Fibroblast of skin of left quadriceps (primary cell): ENCODE data around the gene LHFPL3.

Experiments
- DNase-seq, 2 experiments: peaks; one replicate each; pipeline ENCODE4 v3.0.0-alpha.2; 2013; ENCODE audit warnings: low read depth in 2 of 2

Gene LHFPL3

DNA sequence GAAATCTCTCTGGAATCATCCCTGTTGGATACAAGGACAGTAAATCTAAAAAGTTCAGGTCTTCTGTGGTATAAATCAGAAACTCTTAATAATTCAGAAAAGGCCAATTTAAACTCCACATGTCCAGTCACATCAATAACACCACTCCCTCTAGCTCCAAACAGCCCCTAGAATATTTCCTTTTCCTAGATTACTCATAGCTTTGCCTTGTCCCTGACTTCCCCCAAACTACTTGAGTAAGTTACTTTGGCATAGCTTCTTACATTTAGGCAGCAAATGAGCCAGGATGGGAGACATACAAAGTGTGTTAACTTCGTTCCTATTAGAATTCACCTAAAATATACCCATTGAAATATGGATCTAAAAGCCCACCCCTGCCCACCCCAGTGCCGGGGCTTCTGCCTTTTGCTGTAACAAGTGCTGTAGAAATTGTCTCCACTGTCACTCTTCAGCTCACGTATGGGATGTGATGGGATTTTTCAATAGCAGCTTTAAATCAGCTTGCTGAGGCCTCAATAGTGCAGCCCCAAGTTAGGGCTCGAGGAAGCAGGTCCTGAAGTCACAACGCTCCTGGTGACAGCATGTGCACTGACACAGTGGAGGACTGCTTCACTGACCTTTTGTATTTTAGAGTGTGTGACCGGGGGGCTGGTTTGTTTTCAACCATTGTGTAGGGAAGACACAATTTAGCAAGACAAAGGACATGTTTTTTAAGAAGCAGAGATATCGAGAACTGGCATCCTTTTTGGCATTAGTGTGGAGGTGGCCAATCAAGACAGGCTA is 467.4 kb downstream of the LHFPL3 start:
- no peak for DNase-seq

DNA sequence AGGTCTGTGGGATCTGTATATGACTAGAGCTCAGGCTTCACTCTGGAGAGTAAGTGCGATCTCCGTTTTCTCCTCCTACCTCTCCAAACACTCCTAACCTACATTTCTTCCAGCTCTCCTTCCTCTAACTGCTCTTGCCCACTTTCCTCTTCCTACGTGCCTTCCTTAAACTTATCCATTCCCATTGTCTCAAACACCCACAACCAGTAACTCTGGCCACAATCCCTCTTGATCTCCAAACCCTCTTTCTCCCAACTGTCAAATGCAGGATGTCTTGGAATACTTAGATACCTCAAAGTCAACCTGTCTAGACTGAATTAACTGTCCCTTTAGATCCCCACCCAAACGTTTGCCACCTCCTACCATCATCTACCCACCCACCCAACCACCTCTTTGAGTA is 471.9 kb downstream of the LHFPL3 start:
- DNase-seq, result no peak

DNA sequence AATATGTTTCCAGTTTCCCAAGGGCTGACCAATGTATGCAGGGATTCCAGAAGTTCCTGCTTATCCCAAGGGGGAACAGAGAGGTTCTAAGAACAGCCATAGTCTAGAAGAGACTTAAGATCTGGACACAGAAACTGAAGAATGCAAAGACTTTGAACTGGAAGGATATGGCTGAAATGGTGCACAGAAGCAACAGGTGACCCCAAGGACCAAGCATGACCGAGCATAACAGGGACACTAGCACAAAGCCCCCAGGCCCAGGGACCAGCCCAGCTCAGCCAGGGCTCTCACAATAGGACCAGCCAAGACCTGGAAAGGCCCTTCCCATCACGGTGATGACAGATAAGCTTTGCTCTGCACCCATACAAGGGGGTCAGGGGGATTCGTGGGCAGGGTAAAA is 472.6 kb downstream of the LHFPL3 start:
- DNase-seq, result no peak

DNA sequence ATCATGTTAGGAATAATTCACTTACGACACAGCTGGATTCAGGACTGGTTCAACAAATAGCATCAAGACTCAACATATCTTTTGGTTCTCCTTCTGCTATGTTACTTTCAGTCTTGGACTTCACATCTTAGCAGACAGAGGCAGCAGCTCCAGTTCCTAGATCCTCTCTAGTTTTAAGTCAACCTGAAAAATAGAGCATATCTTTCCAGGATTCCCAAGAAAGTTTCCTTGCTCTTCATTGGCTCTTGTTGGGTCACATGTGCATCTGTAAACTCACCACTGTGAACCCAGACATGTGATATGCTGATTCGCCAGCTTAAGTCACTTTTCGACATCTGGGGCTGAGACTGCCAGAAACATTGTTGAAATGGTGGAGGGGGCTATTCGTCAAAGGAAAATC is 475.5 kb downstream of the LHFPL3 start:
- DNase-seq, result no peak

DNA sequence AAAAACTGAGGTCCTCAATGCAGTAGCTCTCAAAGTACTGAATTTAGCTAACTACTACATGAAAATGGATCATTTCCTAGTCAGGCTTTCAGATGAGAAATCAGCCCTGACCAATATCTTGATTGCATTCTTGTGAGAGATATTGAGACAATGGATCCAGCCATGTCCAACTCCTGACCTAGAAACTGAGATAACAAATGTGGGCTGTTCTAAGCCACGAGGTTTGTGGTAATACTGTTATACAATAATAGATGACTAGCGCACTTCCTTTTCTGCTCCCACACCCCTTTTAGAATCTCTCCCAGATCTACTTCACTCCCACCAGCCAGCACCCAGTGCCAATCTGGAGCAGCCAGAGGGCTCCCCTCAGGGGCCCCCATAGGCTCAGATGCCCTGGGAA is 476.3 kb downstream of the LHFPL3 start:
- no peak for DNase-seq

DNA sequence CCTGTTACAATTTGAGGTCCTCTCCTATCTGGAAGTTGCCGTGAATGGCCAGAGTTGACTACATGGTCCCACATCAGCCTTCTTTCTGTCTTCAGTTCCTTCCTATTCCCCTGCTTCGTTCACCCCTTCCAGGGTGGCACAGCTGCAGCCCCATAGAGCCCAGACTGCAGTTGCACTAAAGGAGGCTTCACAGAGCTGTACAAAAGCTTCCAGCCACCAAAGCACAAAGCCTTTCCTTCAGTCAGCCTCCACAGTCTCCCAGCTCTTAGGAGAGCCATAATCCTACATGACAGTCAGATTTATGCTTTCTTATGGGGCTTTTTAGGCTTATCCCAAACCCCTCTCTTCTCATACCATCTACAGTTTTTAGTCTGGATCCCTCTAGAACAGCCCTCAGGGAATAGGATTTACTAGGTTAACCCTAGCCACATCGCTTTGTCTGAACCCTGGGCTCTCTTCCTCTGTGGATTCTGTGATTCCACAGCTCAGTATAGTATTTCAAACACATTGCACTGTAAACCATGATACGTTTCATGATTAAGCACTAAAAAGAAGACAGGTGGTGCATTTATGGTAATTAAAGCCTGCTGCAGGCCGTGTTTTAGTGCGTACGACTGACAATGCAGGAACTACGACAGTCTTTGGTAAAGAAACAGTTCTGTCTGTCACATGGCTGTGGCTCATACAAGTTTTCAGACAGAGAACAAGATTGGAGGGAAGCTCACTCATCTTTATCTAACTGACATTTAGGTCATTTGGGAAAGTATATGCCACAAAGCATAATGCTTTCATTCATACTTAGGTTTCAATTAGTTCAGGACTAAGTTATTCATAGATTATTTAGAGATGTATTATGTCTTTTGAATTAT is 477.3 kb downstream of the LHFPL3 start:
- no peak for DNase-seq

DNA sequence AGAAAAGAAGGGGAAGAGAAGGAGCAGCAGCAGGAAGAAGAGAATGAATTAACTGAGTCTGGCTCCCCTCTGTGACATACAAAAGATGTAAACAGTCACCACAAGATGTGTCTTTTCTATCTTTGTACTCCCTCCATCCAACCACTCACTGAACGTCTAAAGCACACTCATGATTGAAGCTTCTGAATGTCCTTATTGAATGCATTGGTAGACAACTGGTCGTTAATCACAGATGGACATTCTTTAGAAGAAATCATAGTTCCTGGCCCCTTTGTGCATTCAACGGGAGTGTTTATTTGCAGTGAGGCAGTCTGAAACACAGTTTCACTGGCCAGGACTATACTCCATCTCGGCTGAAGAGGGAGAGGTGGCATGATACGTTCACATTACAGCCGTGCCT is 479.3 kb downstream of the LHFPL3 start:
- no peak for DNase-seq

DNA sequence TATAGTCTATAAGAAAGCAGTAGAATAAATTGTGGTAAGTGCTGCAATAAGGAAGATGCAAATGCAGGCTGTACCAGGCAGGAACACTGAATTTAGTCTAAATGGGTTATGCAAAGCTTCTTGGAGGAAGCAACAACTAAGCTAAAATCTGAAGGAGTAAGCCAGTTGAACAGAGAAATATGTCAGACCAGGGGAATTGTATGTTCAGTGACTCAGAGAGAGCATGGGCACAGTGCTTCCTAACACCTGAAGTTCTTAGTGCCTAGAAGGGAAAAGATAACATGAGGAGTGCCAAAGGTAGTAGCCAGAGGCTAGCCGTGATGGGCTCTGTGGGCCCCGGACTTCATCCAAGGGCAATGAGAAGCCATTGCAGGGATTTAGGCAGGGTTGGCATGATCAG is 481.5 kb downstream of the LHFPL3 start:
- DNase-seq, result no peak

DNA sequence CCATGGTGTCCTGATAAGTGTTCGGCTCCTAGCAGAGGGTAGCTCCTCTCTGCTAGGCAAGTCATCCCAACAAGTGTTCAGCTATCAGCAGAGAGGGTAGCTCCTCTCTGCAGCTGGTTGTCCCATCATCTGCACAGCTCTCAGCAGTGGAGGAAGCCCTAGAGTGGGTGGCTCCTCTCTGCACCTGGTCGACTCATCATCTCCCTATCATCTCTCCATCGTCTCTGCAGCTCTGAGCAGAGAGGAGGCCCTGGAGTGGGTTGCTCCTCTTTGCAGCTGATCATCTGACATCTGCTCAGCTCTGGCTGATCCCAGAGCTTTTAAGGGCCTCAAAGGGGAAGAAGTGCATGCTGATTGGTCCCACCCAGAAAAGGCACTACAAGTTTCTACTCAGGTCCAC is 485.7 kb downstream of the LHFPL3 start:
- DNase-seq, result no peak

DNA sequence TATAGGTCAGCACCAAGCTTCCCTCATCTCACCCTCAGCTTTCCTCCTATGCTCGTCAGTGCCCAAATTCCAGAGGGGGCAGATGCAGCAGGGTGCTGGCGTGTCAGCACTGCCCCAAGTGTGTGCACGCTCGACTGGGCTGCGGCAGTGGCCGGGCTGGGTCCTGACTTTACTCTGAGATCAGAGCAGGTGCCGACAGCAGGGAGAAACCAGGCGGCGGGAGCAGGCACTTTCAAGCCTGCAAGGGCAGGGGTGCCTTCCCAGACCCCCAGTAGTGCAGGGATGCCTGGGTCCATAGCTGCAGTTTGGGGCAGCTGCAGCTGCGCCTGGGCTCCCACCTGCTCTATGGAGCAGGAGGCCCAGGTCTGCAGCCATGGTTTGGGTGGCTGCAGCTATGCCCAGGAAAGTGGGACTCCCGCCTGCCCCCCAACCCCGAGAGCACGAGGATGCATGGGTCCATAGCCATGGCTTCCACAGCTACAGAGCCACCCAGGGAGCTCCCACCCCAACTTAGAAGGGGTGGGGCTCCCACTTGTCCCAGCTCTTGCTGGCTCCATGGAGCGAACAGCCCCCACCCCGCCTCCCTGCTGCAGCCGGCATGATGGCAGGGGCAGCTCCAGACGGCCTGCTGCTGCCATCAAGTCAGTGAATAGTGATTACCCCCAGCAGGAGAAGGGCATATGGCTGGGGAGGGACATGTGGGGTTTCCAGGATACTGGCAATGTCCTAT is 486.4 kb downstream of the LHFPL3 start:
- DNase-seq, result no peak

DNA sequence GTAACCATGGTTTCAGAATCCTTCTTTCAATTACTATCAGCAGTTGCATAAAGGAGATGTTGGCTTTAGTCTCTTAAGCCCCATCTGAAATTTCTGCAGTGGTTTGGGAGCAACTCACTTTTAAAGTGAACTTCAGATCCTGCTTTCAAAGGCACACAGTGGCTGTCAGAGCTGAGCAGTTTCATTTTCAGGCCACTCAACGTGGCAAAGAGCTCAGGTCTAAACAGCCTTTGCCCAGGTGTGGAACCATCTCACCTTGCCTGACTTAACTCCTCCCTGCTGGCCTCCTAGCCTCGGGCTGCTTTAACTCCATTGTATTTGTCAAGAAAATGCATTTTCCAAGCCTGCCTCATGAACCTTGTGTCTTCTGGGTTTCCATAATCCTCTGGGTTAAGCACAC is 488.1 kb downstream of the LHFPL3 start:
- no peak for DNase-seq

DNA sequence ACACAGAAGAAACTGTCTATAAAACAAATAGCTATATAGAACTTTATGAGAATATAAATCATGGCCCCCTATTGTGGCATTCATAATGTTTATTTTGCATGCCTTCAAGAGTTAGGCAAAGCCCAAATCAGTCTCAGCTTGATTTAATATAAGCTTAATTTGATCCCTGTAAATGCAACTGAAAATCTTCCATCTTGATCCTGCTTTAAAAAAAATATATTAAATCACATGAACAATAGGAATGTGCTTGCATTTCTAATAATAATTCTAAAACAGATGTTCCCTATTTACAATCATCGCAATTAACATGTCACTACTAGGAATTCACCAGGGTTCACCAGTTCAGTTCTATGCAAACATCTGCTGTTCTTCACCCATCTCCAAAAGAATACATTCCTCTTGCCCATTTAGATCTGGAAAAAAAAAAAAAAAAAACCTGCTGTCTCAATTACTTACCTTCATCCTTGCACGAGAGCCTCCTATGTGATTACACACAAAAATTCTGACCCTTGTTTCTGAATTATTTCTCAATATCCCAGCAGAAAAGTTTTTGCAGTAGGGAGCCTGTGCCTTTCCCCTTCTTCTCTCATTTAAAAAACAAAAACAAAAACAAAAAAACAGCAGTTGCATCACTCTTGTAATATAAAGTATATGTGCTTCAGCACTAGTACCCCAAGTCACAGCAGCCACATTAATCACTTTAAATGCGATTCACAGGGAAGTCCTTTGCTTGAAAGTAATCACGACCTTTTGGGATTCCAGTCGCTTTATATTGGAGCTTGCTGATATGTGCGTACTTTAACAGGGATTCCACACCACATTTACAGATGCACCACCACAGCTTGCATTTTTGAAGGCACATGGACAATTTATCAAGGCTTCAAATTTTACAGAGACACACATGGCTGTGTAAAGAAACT is 490.8 kb downstream of the LHFPL3 start:
- DNase-seq, result no peak

DNA sequence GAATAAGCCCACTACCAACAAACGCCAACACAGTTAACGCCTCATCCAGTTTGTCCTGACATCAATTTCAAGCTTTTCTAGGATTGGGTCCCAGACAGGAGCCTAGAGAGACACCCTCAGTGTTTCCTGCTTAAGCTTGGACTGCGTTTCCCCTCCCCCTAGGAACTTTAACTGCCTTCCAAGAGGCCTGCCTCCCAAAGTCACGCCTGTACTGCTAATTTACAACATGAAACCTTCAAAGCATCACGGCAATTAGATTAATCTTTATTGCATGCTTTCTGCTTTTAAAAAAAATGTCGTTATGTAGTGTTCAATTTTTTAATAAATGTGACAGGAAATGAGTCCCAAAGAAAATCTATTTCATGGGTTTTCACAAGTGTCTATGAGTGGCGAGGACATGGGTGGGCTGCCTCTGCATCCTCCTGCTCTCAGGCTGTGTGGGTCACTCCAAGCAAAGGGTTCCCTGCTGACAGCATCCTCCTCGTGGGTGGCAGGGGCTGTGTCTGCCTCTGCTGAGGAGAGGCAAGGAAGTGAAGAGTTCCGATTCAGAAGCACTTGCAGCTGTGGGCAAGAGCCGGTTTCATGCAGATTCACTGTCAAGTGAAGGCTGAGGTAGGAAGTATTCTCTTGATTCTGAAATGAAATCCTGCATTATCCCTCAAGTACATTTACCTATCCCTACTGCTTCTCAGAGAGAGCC is 492.6 kb downstream of the LHFPL3 start:
- no peak for DNase-seq

DNA sequence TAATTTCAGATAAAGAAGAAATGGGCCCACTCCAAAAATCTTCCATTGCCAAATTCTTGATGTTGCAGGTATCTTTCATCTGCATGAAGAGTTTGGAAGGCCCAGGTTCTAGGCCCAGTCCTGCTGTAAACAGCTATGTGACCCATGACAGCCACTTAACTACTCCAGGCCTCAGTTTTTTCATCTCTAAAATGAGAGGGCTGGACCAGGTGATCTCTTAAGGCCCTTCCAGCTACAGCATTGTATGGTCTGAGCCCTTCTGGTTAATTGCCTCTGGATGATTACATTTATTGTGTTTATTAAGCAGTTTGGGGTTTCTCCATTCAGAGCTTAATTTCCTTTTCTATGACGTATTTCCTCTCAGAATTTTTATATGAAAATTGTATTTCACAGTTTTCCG is 494.8 kb downstream of the LHFPL3 start:
- DNase-seq, result no peak

DNA sequence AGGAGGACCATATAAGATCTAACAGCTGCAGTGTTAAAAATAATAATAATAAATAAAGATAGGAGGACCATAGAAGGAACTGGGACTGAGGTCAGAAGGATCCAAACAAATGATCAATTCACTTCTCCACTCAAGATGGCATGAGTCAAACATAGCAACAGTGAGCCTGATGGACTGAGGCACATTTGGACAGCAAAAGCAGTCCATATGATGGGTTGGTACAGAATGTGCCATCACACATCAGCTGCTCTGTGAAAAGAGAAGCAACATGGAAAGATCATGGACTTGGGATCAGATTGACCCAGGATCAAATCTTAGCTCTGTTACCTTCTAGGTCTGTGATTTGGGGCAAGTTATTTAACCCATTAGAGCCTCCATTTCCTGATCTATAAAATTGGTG is 496.7 kb downstream of the LHFPL3 start:
- no peak for DNase-seq

DNA sequence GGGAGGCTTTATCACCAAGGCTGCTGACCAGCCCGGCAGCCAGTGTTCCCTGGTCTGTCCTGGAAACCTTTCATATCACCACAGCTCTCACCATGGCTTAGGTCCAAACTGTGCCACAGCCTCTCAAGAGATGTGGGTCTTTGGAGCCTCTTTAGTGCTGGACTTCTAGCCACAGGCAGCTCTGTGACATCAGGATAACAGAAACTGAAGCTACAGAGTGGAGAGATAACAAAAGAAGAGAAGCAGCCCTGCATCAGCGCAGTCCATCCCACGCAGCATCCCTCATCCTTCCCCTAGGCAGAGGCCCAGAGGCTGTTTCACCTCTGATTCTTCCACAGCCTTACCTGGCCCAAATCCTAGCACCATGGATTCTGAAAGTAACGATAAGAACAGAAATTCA is 497.7 kb downstream of the LHFPL3 start:
- DNase-seq, result no peak

DNA sequence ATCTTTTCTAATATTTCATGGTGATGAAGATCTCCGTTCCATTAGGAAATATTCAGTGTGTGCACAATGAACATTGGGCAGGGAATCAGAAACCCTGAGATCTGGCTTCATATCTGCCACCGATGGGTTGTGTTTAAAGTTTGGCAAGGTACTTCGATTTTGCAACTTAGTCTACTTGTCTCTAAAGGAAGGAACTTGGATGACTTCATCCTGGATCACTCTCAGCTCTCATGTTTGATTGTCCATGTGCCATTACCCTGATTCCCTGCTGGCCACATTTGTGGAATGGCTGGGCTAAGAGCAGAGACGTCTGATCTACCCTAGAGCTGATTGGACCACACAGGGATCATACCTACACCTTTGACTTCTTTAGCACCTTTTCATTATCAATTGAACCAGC is 508.6 kb downstream of the LHFPL3 start:
- DNase-seq, result no peak

DNA sequence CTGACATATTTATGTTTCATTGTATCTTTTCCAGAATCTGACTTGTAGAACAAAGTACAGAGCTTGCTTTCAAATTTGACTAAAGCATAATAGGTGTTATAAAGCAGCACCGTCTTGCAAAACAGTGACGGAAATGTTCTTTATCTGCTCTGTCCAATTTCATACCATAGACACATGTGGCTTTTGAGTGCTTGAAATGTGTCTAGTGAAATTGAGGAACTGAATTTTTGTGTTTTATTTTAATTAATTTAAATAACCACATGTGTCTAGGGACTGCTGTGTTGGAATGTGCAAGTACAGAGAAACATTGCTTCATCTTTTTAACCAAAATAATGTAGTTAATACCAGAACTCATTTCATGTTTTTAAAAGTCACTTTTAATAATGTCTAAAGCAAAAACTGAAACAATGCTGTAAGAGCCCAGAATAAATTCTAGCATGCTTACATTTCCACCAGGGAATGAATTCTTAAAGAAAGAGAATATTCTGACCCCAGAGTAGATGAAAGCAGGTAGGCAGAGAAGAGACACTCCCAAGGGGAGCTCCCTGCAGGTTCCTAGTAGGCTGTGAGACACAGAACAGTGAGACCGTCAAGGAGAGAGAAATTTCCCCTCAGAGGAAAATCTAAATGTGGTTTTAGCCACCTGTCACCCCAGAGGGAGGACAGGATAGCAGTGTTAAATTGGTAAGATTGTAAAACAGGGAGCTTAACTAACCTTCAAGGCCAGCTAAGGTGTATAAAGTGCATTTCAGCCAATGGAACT is 510.3 kb downstream of the LHFPL3 start:
- no peak for DNase-seq

DNA sequence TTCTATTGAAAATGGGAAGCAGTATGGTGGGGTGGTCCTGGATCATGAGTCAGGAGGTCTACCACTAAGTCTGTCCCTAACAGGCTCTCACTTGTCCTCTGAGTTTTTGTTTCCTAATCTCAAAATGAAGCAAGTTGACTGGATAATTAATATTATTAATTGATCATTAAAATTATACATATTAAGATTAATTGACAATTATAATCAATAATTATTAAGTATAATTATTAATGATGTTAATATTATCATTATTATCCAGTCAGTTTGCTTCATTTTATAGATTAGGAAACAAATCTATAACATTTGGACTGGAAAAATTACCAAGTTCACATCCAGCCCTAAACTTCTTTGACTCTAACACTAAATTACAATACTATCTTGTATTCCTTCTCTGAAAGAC is 511.4 kb downstream of the LHFPL3 start:
- no peak for DNase-seq

DNA sequence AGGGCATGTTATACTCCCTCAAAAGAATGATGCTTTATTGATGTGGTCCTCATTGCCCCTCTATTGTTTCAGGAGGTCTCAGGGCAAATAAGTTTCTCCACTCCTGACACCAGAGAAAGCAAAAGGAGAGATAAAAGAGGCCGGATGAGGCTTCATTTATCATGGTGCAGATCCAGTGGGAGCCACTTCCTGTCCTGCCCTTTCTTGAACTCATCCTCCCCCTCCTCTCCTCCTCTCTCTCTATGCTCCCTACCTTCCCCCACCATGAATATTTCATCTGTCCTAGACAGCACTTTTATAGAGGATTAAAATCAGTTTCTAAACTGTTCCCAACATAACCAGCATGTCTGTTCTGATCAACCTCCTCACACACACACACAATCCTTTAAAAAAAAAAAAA is 513.4 kb downstream of the LHFPL3 start:
- DNase-seq, result no peak
